Heart right ventricle (tissue), 16 donors: ENCODE results near the gene FHAD1. TPM values are rescaled to one million over a fixed set of nuclear protein-coding genes. Genes with fewer than 3 reads are reported as not detected.

ENCODE experiments used
- ATAC-seq, 8 donors: fragments of 200-7000 bp; cut with Tn5 transposase; one replicate each; pipeline ENCODE4 v1.9.1; 2020; ENCODE audit warnings: mild to moderate bottlenecking in 8 of 8, moderate library complexity in 8 of 8, moderate number of reproducible peaks in 1 of 8
- DNase-seq, 2 donors: peaks; one replicate each; pipeline ENCODE4 v3.0.0-alpha.2; 2020
- H3K27ac ChIP-seq, 10 donors: fragments of 200-600 bp; sonication (generic) in 2 of 10; one replicate each; pipeline versions ENCODE4 v1.5.0 to v1.8.0; 2020 to 2022; ENCODE audit warnings: mild to moderate bottlenecking in 3 of 10
- H3K27me3 ChIP-seq, 7 donors: fragments of 200-600 bp; one replicate each; pipeline ENCODE4 v1.8.0; 2021 to 2022; ENCODE audit warnings: mild to moderate bottlenecking in 2 of 7
- H3K36me3 ChIP-seq, 9 donors: fragments of 200-600 bp; sonication (generic) in 1 of 9; one replicate each; pipeline versions ENCODE4 v1.5.0 to v1.8.0; 2020 to 2022; ENCODE audit warnings: mild to moderate bottlenecking in 2 of 9
- H3K4me1 ChIP-seq, 9 donors: fragments of 200-600 bp; sonication (generic) in 1 of 9; one replicate each; pipeline versions ENCODE4 v1.5.0 to v1.8.0; 2020 to 2022; ENCODE audit warnings: mild to moderate bottlenecking in 4 of 9
- H3K4me3 ChIP-seq, 10 donors: fragments of 200-600 bp; sonication (generic) in 2 of 10; one replicate each; pipeline versions ENCODE4 v1.5.0 to v1.8.0; 2020 to 2022; ENCODE audit warnings: mild to moderate bottlenecking in 7 of 10, moderate library complexity in 2 of 10
- H3K9me3 ChIP-seq, 11 donors: fragments of 200-600 bp in 10 of 11; sonication (generic) in 2 of 11; one replicate each; pipeline versions ENCODE4 v1.5.0 to v1.8.0; 2013 to 2022; ENCODE audit warnings: mild to moderate bottlenecking in 2 of 11, control low read depth in 1 of 11, moderate library complexity in 1 of 11
- CTCF ChIP-seq, 9 donors: fragments of 200-600 bp; sonication (generic) in 2 of 9; IDR thresholded peaks; one replicate each; pipeline versions ENCODE4 v1.5.0 to v1.8.0; 2021 to 2022; ENCODE audit warnings: antibody characterized with exemption in 9 of 9, mild to moderate bottlenecking in 5 of 9, moderate library complexity in 1 of 9
- WGBS, 2 donors: extraction: QIAGEN DNeasy Blood & Tissue Kit; methylation state at CpG; one replicate each; pipeline ENCODE4 v1.1.7; 2013; ENCODE audit warnings: inconsistent platforms in 1 of 2; 5-methylcytosine and 5-hydroxymethylcytosine counted together
- intact Hi-C, 10 donors: fragments of 100-400 bp; cut with DNase I; formaldehyde crosslinking; loops; one replicate each; pipeline versions ENCODE4 v1.11.1 to v1.14.2; 2022
- polyA plus RNA-seq, 2 donors: library from polyadenylated mRNA; stranded (reverse); fragments of 200-250 nt; gene quantifications; one replicate each; pipeline ENCODE4 v1.2.3, GENCODE V29; 2013
- total RNA-seq, 10 donors: library from RNA; stranded (reverse); fragmentation: NEBNext Ultra II Directional in 3 of 10; extraction: Animal tissue kit (Norgen Biotek cat#: 25700) in 3 of 10; gene quantifications; one replicate each; pipeline versions ENCODE4 v1.2.1 to v1.2.4, GENCODE V29; 2021 to 2023
- donor health status: Arrhythmogenic right ventricular cardiomyopathy.
- donor health status: ischemic (EF 13 %, LVEDD 7.1; RV severe dilation, severe dysfunction).
- donor health status: healthy with polysubstance abuse.
- donor health status: DM: no; HTN: yes; CAD: no.
- donor health status: DM: no; HTN: no; CAD: no.
- donor health status: ischemic (EF 25% LVEDD 6.9; RV normal size, moderate dysfunction).
- donor health status: ischemic (EF 25% LVEDD 5.7; RV mildly dilated, moderate dysfunction).
- donor health status: healthy.
- donor health status: DM: yes; HTN: yes; CAD: no.
- donor health status: Ischemic cardiomyopathy.
- donor health status: ischemic (EF 35%, LVEDD 5.7; RV mildly dilated, moderate dysfunction).
- donor health status: nonischemic (EF 11% LVEDD 7.7; RV severe dilation, severe dysfunction).
- donor health status: DM: yes; HTN: yes; CAD: no.
- donor health status: PGD.
- donor health status: ischemic (EF 29% LVEDD 5.4; RV normal size, mild dysfunction).
- donor health status: nonischemic (EF 23%, LVEDD 6.1; RV moderate dilation, normal function).

Gene FHAD1
- total and polyA plus RNA-seq, 12 donors, result 0.06 to 1.0 (median 0.12) TPM; not detected in 5

- Histone ChIP-seq H3K36me3 (no peaks in the 10 kb centered on the region), H3K27me3 (peaks cover 0 to 3% (median 0%) of the 10 kb centered on the region in 7 donors), H3K4me3 (no peak overlapping the region), H3K4me1 (peaks cover 0 to 14% (median 0%) of the 10 kb centered on the region in 9 donors), H3K27ac (peak overlapping the region in 1 of 10 donors; percentile 39), H3K9me3 (no peaks in the 10 kb centered on the region)
- 72 to 78% methylated on average over 6 of the region's 6 CpGs for WGBS, 2 donors
- no peak for TF ChIP-seq CTCF (IDR thresholded peaks at IDR 0.05)
- no peak for ATAC-seq
- intact Hi-C loops, result no loop called here
- DNase-seq, result no peak
Observed at GRCh38 chr1:15354580-15354965, 107.5 kb downstream of the FHAD1 start.

- 83 to 92% methylated on average over 16 of the region's 16 CpGs for WGBS, 2 donors
Observed at GRCh38 chr1:15355968-15356625, 109.1 kb downstream of the FHAD1 start.

GRCh38 chr1:15357612-15358207, 110.7 kb downstream of the FHAD1 start:
- Histone ChIP-seq H3K36me3 (no peaks in the 10 kb centered on the region), H3K27me3 (no peaks in the 10 kb centered on the region), H3K4me3 (no peak overlapping the region), H3K4me1 (peaks cover 0 to 6% (median 0%) of the 10 kb centered on the region in 9 donors), H3K27ac (no peak overlapping the region), H3K9me3 (no peaks in the 10 kb centered on the region)
- no peak for TF ChIP-seq CTCF (IDR thresholded peaks at IDR 0.05)
- DNase-seq (no peak), ATAC-seq (no peak)
- 87 to 90% methylated on average over 8 of the region's 8 CpGs for WGBS, 2 donors
- intact Hi-C loops, result no loop called here

More at GRCh38 chr1:15355968-15356625, 109.1 kb downstream of the FHAD1 start:
- peaks cover 0 to 14% (median 0%) of the 10 kb centered on the region in 9 donors for H3K4me1 ChIP-seq
- no peaks in the 10 kb centered on the region for H3K36me3 ChIP-seq
- TF ChIP-seq CTCF (IDR thresholded peaks at IDR 0.05), result no peak
- no peaks in the 10 kb centered on the region for H3K9me3 ChIP-seq
- intact Hi-C loops, result no loop called here
- ATAC-seq, result no peak
- peaks cover 0 to 2% (median 0%) of the 10 kb centered on the region in 7 donors for H3K27me3 ChIP-seq
- DNase-seq, result no peak
- H3K4me3 ChIP-seq, result no peak overlapping the region
- no peak overlapping the region for H3K27ac ChIP-seq

GRCh38 chr1:15358565-15359133, 111.6 kb downstream of the FHAD1 start:
- Histone ChIP-seq H3K27me3 (no peaks in the 10 kb centered on the region), H3K27ac (no peak overlapping the region), H3K36me3 (no peaks in the 10 kb centered on the region), H3K4me1 (peaks cover 0 to 6% (median 0%) of the 10 kb centered on the region in 9 donors), H3K4me3 (no peak overlapping the region), H3K9me3 (no peaks in the 10 kb centered on the region)
- intact Hi-C loops, result no loop called here
- no peak for ATAC-seq
- TF ChIP-seq CTCF (IDR thresholded peaks at IDR 0.05), result no peak
- DNase-seq, result no peak
- 76 to 80% methylated on average over 20 of the region's 20 CpGs for WGBS, 2 donors
